Suppressor macrophage treated with lipopolysaccharide for 4 hours (primary cell): Measurements from ENCODE around the gene DSCAM.
"Not testable (repeated sequence)": the region's sequence is repeated elsewhere in the genome, so short reads cannot be mapped to it uniquely, and the experiment has no call there.

ENCODE experiments used
- DNase-seq: peaks from one replicate; pipeline ENCODE4 v3.0.0-alpha.2; 2020

Gene DSCAM

DNA sequence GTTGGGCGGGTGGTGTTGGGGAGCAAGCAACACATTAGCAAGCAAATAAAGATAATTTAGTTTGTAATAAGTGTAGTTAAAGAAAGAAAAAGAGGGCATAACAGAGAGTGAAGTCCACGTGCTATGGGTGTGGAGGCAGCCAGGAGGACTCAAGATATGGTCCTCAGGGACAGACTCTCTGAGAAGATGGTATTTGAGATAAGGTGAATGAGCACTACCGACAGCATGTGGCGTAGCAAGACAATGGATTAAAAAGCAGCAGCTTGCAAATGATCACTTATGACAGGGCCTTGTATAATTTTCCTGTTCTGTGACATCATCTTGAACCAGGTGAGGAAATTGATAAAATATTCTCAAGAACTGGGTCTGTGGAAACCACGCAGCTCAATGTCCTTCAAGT, 491.9 kb downstream of the DSCAM start:
- no peak for DNase-seq

DNA sequence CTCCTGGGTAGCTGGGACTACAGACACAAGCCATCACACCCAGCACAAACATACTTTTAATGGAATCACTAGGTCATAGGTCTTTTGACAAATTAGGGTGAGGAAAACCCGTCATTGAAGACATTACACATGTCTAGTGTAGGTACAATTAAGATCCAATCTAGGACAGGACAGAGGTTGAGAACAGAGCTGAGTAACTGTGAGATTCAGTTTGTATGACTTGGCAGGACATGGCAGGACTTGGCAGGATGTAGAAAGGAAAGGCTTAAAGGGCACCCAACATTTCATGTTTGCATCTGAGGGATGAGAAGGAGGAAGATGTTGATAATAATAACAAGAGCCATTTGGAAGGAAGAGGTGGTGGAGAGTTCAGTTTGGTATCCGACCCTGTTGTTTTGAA, 496.0 kb downstream of the DSCAM start:
- DNase-seq, result no peak

- DNase-seq, result no peak
Measured at GRCh38 chr21:40349591-40349990, 497.4 kb downstream of the DSCAM start.

DNA sequence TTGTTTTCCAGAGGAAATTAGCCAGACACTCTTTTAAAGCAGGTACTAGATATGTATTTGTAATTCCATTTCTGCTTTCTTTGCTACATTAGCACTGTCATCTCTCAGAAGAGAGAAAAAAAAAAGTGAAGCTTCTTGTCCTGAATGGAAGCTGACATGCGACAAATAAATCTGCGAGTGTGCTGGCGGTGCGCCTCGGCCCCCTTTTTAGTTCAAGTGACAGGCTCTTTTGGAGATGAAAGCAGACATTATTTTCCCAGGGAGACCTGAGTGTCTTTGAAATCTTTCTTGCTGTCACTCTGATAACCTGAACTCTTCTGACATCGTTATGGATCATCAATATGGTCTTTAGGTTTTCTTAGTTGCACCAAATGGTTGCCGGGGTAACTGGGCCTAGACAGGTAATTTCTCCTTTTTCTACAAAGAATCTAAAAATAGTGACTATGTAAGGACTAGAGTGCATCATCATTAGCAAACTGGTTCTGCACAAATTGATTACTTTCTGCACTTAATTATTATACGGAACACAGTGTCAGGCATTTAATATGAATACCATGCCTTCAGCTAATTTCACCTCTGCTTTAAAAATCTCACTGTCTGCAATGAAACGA, 501.1 kb downstream of the DSCAM start:
- no peak for DNase-seq

GRCh38 chr21:40340357-40340756, 506.6 kb downstream of the DSCAM start:
- no peak for DNase-seq

DNA sequence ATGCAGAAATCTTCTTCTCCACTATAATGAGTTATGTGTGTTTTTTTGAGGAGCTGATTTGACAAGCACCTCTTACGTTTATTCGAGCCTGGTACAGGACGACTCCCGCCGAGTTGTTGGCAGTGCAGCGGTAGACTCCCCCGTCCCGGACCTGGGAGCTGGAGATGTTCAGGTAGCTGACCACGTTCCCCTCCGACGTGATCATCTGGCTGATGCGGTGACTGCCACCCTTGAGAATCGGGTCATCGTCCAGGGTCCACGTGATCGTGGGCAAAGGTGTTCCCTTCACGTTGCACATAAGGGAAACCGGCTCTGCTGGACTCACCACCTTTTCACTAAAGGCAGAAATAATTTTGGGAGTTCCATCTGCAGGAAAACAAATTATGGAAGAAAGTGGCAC, 507.9 kb downstream of the DSCAM start:
- no peak for DNase-seq

- no peak for DNase-seq
Measured at GRCh38 chr21:40337981-40338380, 509.0 kb downstream of the DSCAM start.

DNA sequence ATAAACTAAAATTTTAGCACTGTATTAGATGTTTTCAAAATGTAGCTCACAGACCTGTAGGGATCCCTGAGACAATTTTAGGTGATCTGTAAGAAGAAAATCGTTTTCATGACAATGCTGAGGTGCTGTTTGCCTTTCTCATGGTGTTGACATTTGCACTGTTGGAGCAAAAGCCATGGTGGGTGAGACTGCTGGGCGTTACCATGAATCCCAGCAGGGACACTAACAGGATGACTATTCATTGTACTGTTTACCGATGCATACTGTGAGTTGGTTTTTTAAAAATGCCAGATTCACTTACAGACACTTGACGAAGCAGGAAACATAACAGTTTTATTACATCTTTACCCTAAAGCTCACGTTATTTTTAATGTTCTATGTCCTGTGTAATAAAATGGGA, 511.3 kb downstream of the DSCAM start:
- DNase-seq, result no peak

DNA sequence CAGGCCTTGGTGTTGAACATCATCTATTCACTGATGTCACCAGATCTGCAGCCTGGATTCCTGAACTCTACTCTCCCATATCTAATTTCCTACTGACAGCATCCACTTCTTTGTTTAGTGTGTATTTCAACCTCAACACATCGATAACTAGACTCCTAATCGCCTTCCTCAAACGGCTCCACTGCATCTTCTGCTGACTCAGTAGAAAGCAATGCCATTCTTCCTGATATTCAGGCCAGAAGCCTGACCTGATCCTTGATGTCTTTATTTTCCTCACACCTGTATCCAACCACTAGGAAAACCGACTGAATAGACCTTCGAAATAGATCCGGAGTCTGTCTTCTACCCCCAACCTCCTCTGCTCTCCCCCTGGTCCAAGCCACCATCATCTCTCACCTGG, 512.8 kb downstream of the DSCAM start:
- no peak for DNase-seq

DNA sequence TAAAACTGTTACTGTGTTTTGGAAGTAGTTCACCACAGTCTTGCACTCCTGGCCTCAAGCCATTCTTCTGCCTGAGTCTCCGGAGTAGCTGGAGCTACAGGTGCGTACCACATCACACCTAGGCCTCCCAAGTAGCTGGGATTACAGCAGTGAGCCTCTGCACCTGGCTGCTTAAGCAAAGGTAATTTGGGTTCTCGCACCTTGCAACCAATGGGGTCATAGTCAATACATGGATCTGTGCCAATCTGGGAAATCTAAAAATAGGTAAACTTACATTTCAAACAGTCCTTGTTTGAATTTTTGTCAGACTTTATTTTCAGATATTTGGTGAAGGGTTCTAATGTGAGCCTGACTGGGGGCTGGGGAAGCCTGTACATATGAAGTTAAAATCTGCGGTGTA, 513.2 kb downstream of the DSCAM start:
- DNase-seq, result no peak

DNA sequence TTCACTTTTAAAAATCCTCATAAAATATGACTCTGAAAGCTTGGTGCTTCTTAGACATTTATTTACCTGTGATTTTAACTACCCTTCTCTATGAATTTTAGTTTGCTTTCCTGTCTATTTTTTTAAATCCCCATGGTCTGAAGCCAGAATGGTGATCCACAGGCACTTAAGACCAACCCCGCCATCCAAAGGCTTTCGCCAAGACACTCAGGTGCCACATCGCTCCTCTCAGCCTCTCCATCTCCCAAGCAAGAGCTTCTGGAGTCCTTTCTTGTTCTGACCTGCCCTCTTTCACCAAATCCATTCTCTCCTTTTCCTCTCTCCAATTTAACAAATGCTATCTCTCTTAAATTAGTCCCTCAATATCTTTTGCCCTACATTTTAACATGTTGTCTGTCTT, 515.2 kb downstream of the DSCAM start:
- DNase-seq, result no peak

GRCh38 chr21:40331172-40331571, 515.8 kb downstream of the DSCAM start:
- DNase-seq, result no peak

- no peak for DNase-seq
Measured at GRCh38 chr21:40324389-40324788, 522.6 kb downstream of the DSCAM start.

GRCh38 chr21:40320718-40321117, 526.2 kb downstream of the DSCAM start:
- not testable (repeated sequence) for DNase-seq

- DNase-seq, result no peak
Measured at GRCh38 chr21:40318371-40318770, 528.6 kb downstream of the DSCAM start.

DNA sequence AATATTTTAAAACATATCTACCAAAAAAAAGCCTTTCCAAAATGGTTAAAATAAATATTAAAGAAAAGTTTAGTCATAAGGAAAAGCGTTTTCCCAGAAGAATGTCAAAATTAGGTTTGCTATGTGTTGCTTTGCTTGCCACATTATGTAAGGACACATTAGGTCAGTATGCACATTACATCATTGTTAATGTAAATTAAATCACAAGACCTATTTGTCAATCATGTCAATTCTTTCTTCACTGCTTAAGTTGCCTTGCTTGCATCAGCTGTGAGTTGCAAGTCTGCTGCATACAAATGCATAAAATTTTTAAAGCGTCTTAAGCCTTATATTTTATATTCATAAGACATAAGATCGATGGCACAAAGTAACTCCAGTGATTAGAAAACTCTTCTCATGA, 530.9 kb downstream of the DSCAM start:
- no peak for DNase-seq

DNA sequence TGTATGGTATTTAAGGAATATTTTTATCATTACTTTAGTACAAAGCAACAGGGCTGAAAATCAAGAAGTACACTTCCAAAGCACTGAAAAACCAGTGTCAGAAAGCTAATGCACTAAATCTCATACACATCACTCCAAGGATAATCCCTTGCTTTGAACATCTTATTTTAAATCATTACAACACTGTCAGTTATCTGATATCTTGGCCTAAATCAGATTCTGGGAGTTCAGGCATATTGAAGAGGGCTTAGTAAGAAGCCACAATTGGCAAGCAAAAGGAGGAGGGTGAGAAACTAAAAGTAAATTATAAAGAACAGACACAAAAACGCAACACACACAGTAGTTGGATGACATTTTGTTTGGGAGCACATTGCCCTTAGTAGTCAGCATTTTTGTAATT, 531.3 kb downstream of the DSCAM start:
- DNase-seq, result no peak

GRCh38 chr21:40313260-40313659, 533.7 kb downstream of the DSCAM start:
- no peak for DNase-seq

DNA sequence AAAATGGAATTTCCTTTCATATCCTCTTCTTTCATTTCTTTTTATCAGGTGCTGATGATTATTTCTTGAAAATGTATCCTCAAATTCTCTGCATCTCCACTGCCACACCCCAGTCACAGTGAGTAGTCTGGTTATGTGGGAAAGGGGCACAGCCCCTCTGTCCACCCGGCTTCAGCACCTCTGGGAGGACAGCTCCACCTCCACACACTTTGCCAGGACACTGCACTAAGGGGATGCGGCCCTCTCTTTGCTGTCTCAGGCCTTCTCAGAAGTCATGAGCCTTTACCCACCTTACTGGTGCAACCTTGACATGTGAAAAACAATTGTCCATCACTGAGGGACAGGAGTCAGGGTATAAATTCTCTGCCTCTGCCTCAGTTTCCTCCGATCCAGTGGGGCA, 546.7 kb downstream of the DSCAM start:
- no peak for DNase-seq

DNA sequence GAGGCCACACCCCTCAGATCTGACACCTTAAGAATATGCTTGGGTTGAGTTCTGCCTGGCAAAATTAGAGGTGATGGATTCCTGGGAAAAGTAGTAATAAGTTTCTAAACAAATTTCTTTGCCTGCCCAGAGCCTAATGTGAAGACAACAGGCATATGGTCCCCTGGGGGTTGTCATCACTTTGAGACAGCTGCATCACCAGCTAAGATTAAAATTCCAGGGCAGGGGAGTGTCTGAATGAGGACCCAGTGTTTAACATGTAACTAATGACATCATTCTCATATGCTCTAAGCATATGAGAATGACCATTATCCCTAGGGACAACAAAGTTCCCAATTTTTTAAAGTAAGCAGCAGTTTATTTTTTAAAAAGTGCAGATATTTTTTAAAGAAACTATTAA, 547.5 kb downstream of the DSCAM start:
- DNase-seq, result no peak

- DNase-seq, result no peak
Measured at GRCh38 chr21:40294345-40294744, 552.6 kb downstream of the DSCAM start.

- no peak for DNase-seq
Measured at GRCh38 chr21:40291560-40291959, 555.4 kb downstream of the DSCAM start.

- no peak for DNase-seq
Measured at GRCh38 chr21:40284409-40284808, 562.5 kb downstream of the DSCAM start.

GRCh38 chr21:40282912-40283886, 563.8 kb downstream of the DSCAM start:
- no peak for DNase-seq

DNA sequence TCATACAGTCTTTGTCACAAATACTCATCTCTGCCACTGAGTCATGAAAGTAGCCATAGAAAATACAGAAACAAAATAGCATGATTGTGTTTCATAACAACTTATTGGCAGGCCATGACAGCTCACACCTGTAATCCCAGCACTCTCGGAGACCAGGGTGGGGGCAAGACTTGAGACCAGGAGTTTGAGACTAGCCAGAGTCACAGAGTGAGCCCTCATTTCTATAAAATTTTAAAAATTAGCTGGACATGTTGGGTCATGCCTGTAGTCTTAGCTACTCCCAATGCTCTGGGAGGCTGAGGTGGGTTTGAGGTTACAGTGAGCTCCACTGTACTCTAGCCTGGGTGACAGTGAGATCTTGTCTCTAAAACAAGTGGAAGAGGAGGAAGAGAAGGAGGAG, 568.6 kb downstream of the DSCAM start:
- DNase-seq, result no peak
